Smooth muscle cell of the pulmonary artery (primary cell): ENCODE measurements around the gene DDX23. TPM values are rescaled to one million over a fixed set of nuclear protein-coding genes. Genes with fewer than 3 reads are reported as not detected.

Experiments used
- total RNA-seq: library from RNA; depleted of rRNA; stranded (reverse); fragments of >200 nt; gene quantifications from 2 replicates; pipeline ENCODE4 v1.2.3, GENCODE V29; 2014

The DDX23 gene
- total RNA-seq, result 68.0 and 85.8 TPM in 2 replicates

GRCh38 chr12:48851883-48852733 lies at the start of gene DDX23:
DDX23 (minus strand) TSS chr12:48852163; CDS start chr12:48845782, 6,381 bp downstream.

DNA sequence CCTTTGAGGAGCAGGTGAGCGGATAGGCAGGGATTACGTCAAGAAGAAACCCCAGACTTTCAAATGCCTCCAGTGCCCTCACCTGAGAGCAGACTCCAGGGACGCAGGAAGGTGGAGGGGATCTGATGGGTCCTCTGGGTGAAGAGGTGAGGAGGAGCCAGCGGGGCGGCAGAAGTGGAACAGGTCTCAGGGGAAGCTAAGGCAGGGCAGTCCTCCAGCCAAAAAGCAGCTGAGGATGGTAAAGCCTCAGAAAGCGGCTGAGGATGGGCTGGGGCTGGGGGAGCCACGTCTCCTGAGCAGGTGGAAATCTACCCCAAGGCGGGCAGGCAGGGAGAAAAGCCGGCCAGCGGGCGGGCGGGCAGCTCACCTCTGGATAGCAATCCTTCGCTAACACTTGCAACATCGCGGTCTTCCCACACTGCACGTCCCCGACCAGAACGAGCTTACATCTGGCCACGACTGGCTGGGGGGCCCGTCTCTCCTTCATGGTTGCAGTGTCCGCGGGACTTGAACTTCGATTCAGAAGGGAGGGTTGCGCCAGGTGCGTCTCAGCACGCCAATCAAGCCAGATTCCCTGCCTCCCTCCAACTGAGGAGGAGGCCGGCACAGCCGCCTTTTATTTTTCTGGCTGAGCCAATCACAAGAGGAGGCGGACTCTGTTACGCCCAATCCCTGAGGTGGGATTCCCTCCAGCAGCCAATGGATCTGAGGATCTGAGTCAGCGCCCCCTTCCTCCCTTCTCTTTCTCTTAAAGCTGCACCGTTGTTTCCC lies 13.5 kb upstream of the DDX23 start, which contains the start of gene RND1:
RND1 (minus strand) TSS at position 590 of the 771 bp plus-strand sequence; CDS start at position 487, 103 bp downstream.

DNA sequence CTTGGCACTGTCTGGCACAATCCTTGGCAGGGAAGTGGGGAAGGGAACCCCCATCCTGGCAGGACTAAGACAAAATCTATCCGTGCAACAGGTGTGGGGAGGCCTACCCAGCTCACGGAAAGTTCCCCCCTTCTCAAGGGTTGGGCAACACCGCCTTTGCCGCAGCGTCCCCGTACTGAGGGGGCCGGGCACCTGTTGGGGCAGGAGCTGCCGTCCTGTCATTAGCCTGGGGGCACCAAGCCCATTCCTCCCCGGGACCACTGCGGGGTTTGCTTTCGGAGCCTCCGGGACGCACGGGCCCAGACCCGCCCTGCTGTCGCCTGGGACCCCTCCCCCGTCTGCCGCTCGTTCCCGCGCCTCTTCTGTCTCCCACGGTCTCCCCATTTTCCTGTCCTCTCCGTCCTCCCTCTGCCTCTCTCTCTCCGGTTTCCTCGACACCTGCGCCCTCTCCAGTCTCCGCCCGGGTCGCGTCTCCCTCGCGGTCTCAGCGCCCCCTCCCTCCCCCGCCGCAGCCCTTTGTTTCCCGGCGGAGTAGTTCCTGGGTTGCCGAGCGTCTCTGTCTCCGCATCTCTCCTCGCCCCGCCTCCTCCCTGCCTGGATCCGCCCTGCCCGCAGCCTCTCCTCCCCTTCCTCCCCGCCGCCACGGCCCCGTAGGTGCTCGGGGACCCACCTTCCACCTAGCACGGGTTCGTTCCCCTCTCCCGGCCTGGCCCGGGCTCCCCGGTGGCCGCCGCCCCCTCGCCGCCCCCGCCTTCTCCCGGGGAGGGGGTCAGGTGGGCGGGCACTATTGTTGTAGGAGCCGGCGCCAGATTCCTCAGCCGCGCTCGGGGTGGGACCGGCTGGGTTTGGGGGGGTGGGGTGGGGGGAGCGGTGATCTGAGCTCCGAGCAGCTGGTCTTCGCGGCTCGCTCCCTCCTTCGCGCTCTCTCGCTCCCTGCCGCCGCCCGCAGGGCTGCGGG lies 33.8 kb downstream of the DDX23 start, which contains the start of gene CACNB3:
CACNB3 (plus strand) TSS at position 624 of the 958 bp plus-strand sequence. CDS start 434 bp downstream, outside the sequence.

DNA sequence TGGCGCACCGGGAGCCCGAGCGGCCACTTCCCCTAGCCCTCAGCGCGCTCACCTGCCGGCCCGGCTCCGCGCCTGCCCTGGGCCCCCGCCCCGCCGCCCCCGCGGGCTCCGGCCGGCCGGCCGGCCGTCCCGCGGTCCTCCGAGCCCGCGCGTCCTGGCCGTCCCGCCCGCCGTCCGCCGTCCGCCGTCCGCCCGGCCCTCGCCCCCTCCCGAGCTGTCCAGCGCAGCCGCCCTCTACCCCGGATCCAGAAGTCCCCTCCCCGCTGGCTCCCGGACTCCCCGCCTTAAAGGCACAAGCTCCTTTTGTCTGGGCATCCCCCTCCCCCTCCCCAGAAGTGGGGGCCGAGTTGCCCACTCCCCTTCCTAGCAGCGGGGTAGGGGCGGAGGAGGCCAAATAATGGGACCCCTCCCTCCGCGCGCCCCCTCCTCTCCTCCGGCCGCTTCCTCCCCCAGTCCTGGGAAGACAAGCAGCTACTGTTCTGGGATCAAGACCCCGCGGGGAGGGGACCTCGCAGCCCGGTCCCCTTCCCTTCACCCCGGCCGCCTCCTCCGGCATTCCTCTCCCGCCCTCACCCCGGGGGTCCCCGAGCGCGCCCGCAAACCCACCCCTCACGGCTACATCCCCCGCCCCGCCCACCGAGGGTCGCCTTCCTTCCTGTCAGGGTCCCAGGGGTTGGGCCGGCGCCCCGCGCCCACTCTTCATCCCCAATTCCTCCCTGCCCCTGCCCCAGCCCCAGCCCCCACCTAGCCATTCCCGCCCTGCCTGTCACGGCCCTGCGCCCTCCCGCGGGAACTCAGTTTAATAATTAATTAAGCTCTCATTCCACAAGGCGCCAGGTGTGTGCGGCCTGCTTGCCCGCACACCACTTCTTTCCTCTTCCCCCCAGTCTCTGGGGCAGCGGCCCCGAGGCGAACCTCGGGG lies 62.8 kb downstream of the DDX23 start, which contains the start of gene ADCY6:
ADCY6 (minus strand) TSS at position 236 of the 922 bp plus-strand sequence. CDS start 5,655 bp downstream, outside the sequence.

Other genes with a start within 250 kb of the DDX23 start
- 28.3 and 33.4 TPM in 2 replicates for gene KANSL2, start 169.9 kb downstream of the DDX23 start, total RNA-seq
- 25.7 and 27.6 TPM in 2 replicates for gene CCNT1, start 135.5 kb downstream of the DDX23 start, total RNA-seq
- 107 and 144 TPM in 2 replicates for gene ADCY6, start 63.1 kb downstream of the DDX23 start, total RNA-seq
- gene CACNB3, start 33.7 kb downstream of the DDX23 start, total RNA-seq, result 19.5 and 25.0 TPM in 2 replicates
- gene RND1, start 13.7 kb upstream of the DDX23 start, total RNA-seq, result 0.26 and 0.30 TPM in 2 replicates
- 36.6 and 45.0 TPM in 2 replicates for gene FKBP11, start 73.3 kb upstream of the DDX23 start, total RNA-seq
- 37.1 and 42.7 TPM in 2 replicates for gene ARF3, start 105.3 kb upstream of the DDX23 start, total RNA-seq
- gene WNT10B, start 119.6 kb upstream of the DDX23 start, total RNA-seq, result 0.17 TPM in 1 of 2 replicates, not detected in the other
- gene WNT1, start 126.2 kb upstream of the DDX23 start, total RNA-seq, result not detected in 2 replicates
- gene DDN, start 147.2 kb upstream of the DDX23 start, total RNA-seq, result 0.20 and 0.30 TPM in 2 replicates
- gene PRKAG1, start 166.6 kb upstream of the DDX23 start, total RNA-seq, result 56.9 and 65.5 TPM in 2 replicates
- gene KMT2D, start 208.6 kb upstream of the DDX23 start, total RNA-seq, result 63.9 and 73.0 TPM in 2 replicates
- gene RHEBL1, start 217.8 kb upstream of the DDX23 start, total RNA-seq, result 0.23 and 0.59 TPM in 2 replicates
- gene DHH, start 242.6 kb upstream of the DDX23 start, total RNA-seq, result 0.07 and 0.13 TPM in 2 replicates